ENCODE results near the gene RP2. TPM values are rescaled to one million over a fixed set of nuclear protein-coding genes. Genes with fewer than 3 reads are reported as not detected.

The RP2 gene
- total RNA-seq, 1 experiment from 2014 or later: 8.6 TPM

GRCh38 chrX:46917622-46918021 is 80.8 kb downstream of the RP2 start:
- DNase-seq (ENCODE audit: low read depth): no peak

GRCh38 chrX:46918434-46918833 is 81.6 kb downstream of the RP2 start:
- DNase-seq (ENCODE audit: low read depth): no peak

DNA sequence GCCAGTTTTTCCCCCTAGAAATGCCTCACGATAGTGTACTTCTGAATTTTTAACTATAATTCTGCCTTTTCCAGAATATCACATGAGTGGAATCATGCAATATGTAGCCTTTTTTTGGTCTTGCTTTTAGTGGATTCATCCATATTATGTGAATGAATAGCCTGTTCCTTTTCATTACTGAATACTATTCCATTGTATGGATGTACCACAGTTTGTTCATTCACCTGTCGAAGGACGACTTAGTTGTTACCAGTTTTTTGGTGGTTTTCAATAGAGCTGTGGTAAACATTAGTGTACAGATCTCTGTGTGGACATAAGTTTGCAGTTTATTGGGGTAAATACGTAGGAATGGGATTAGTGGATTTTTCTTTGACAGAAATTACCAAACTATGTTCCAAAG is 83.4 kb downstream of the RP2 start:
- DNase-seq (ENCODE audit: low read depth): no peak

DNA sequence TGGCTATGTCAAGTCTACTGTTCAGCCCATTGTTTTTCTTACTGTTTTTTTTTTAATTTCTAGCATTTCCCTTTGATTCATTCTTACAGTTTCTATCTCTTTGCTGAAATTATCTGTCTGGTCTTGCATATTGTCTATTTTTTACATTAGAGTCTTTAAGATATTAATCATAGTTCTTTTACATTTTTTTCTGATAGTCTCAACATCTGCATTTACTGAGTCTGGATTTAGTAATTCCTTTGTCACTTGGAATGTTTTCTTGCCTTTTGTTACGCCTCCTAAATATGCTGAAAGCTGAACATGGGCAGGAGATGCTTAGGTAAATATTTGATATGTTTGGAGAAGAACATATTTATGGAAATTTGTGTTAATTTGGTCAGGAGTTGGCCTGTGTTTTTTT is 85.8 kb downstream of the RP2 start:
- DNase-seq (ENCODE audit: low read depth): no peak

DNA sequence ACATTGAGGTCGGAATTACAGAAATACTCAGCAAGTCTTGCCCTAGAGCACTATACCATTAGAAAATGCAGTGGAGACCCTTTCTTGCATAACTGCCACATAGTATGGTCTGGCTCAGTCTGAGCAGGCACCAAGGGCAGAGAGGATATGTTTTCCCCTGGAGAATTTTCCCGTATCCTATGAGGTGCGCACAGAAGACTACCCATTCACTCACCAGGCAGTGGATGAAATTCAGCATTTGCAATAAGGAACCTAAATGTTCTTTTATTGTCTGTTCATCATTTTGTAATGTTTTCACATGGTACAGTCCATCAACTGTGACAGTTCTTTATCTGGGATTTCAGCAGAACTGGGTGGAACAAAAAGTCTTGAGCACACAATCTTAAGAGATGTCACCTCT is 90.9 kb downstream of the RP2 start:
- DNase-seq (ENCODE audit: low read depth): no peak

DNA sequence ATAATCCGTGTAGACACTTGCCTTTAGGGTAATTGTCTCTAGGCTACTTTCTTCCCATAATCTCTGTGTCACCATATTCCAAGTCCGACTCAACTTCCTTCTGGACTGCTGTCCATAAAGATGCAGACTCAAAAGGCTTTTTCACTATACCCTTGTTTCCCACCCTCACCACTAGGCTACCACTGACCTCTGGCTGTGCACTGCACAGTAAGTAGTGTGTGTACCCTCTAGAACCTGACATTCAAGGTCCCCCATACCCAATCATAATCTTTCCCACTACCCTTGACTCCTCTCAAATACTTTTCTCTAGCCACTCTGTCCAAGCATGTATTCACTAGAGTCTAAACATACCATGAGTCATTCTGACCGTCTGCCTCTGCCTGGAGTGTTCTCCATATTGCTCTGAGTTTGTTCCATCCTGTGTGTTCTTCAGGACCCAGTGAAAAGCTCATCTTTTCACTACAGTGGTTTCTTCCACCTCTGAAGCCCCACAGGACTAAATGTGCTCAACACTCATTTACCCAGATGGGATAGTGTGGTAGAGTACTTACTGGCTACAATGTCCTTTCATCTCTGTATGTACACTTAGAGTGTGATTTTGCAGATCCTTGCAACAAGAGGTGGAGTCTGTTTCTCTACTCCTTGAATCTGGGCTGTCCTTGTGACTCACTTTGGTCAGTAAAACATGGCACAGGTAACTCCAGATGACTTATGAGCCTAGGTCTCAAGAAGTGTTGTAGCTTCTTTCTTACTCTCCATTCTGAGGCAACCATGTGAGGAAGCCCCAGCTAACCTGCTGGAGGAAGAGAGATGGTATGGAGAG is 92.8 kb downstream of the RP2 start:
- DNase-seq (ENCODE audit: low read depth): peak; percentile 56

Other genes starting within 250 kb of the RP2 start
- gene SLC9A7, start 77.9 kb upstream of the RP2 start, total RNA-seq (2014; rRNA removed; shearing (Covaris generic)): 18.4 and 22.8 TPM in 2 replicates
- 7.6 and 10.1 TPM in 2 replicates for gene JADE3, start 75.4 kb downstream of the RP2 start, total RNA-seq (2014; rRNA removed; shearing (Covaris generic))
- not detected in 2 replicates for gene RGN, start 241.4 kb downstream of the RP2 start, total RNA-seq (2014; rRNA removed; shearing (Covaris generic))